CMK (cell line): Measurements from ENCODE around the gene SPAG4.
A peak's percentile ranks its signal among the peaks of the same experiment; 100 is the strongest.

ENCODE experiments used
- DNase-seq: peaks from one replicate; pipeline ENCODE4 v3.0.0-alpha.2; 2010; ENCODE audit warnings: low read depth

SPAG4 gene

GRCh38 chr20:35615667-35616464, at the start of gene SPAG4:
SPAG4 (plus strand) TSS chr20:35615829; CDS start chr20:35616004, 175 bp downstream.
- DNase-seq, result peak; percentile 100

- no peak for DNase-seq
Observed at GRCh38 chr20:35568645-35569044, 47.0 kb upstream of the SPAG4 start.

- no peak for DNase-seq
Observed at GRCh38 chr20:35571555-35571954, 44.1 kb upstream of the SPAG4 start.

GRCh38 chr20:35572838-35573237, 42.8 kb upstream of the SPAG4 start:
- no peak for DNase-seq

GRCh38 chr20:35575958-35576357, 39.7 kb upstream of the SPAG4 start:
- no peak for DNase-seq

- DNase-seq, result no peak
Observed at GRCh38 chr20:35576816-35577215, 38.8 kb upstream of the SPAG4 start.

GRCh38 chr20:35578469-35578868, 37.2 kb upstream of the SPAG4 start:
- no peak for DNase-seq

GRCh38 chr20:35579196-35579595, 36.4 kb upstream of the SPAG4 start:
- DNase-seq, result no peak

- DNase-seq, result no peak
Observed at GRCh38 chr20:35582131-35582530, 33.5 kb upstream of the SPAG4 start.

GRCh38 chr20:35582741-35583404, 32.8 kb upstream of the SPAG4 start:
- no peak for DNase-seq

- no peak for DNase-seq
Observed at GRCh38 chr20:35583636-35584560, 31.7 kb upstream of the SPAG4 start.

GRCh38 chr20:35586751-35587425, 28.7 kb upstream of the SPAG4 start:
- no peak for DNase-seq

- no peak for DNase-seq
Observed at GRCh38 chr20:35587436-35587835, 28.2 kb upstream of the SPAG4 start.

- DNase-seq, result no peak
Observed at GRCh38 chr20:35588397-35588796, 27.2 kb upstream of the SPAG4 start.

GRCh38 chr20:35592339-35592974, 23.2 kb upstream of the SPAG4 start:
- no peak for DNase-seq

GRCh38 chr20:35595456-35595855, 20.2 kb upstream of the SPAG4 start:
- no peak for DNase-seq

- no peak for DNase-seq
Observed at GRCh38 chr20:35595901-35596300, 19.7 kb upstream of the SPAG4 start.

- DNase-seq, result no peak
Observed at GRCh38 chr20:35597186-35597585, 18.4 kb upstream of the SPAG4 start.

- no peak for DNase-seq
Observed at GRCh38 chr20:35598476-35598875, 17.2 kb upstream of the SPAG4 start.

- DNase-seq, result no peak
Observed at GRCh38 chr20:35598899-35599775, 16.5 kb upstream of the SPAG4 start.

- DNase-seq, result no peak
Observed at GRCh38 chr20:35599776-35600120, 15.9 kb upstream of the SPAG4 start.
